HCT116 (cell line): ENCODE measurements around the gene GALNT16. TPM values are rescaled to one million over a fixed set of nuclear protein-coding genes. Genes with fewer than 3 reads are reported as not detected.

Source experiments
- ATAC-seq: fragments of 200-7000 bp; cut with Tn5 transposase; 2 replicates; pipeline ENCODE4 v1.9.1; 2020; ENCODE audit warnings: mild to moderate bottlenecking, moderate library complexity
- BruUV-seq: library from RNA; stranded (reverse); fragments of 400-500 nt; replicated peaks from 2 replicates; lab custom pipeline; 2021; lab: Mats Ljungman, UMichigan
- CTCF ChIA-PET: fragments of 300-600 bp; sonication (Branson Sonifier 250); formaldehyde crosslinking; loops from one replicate; lab custom pipeline; 2021; ENCODE audit warnings: antibody characterized with exemption; lab: Charles Lee
- POLR2A ChIA-PET: fragments of 300-600, 350-600 bp; sonication (Branson Sonifier 250); formaldehyde crosslinking; loops from one replicate; lab custom pipeline; 2021; ENCODE audit warnings: antibody characterized with exemption; lab: Charles Lee
- RAD21 ChIA-PET, 2 experiments: fragments of 300-600 bp; sonication (Branson Sonifier 250); formaldehyde crosslinking; loops; one replicate each; lab custom pipeline; 2023; ENCODE audit warnings: low total read pairs in 2 of 2; ENCODE audit not compliant: uncharacterized antibody in 2 of 2, unreplicated experiment in 2 of 2, low non-redundant PET in 1 of 2; lab: Charles Lee
- DNase-seq: peaks from one replicate; pipeline ENCODE4 v3.0.0-alpha.2; 2010; ENCODE audit warnings: low read depth, low spot score
- H2AFZ ChIP-seq: fragments of 200-600 bp; shearing (Covaris generic), sonication (generic); 2 replicates; pipeline ENCODE4 v1.6.1; 2017; ENCODE audit warnings: low read depth, mixed run types, mixed read lengths, antibody characterized with exemption, low read length; ENCODE audit not compliant: poor library complexity, severe bottlenecking
- H3K27ac ChIP-seq: 2 replicates; pipeline ENCODE4 v1.5.1; 2012; ENCODE audit warnings: low read depth, low read length
- H3K27me3 ChIP-seq: fragments of 200-600 bp; sonication (generic); 2 replicates; pipeline ENCODE4 v1.6.1; 2016; ENCODE audit warnings: mixed run types, low read length, mixed read lengths; ENCODE audit not compliant: insufficient read depth
- H3K36me3 ChIP-seq, 2 experiments: fragments of 200-500 bp in 1 of 2; fragments of 200-600 bp in 1 of 2; sonication (Bioruptor generic) in 1 of 2; sonication (generic) in 1 of 2; 2 replicates each; pipeline versions ENCODE4 v1.5.1 to v1.6.1; 2014 to 2016; ENCODE audit warnings: low read length in 2 of 2, inconsistent platforms in 1 of 2, mixed read lengths in 1 of 2, mixed run types in 1 of 2; ENCODE audit not compliant: insufficient read depth in 2 of 2, control insufficient read depth in 1 of 2
- H3K4me1 ChIP-seq, 2 experiments: fragments of 200-600 bp in 1 of 2; sonication (generic) in 1 of 2; 2 replicates each; pipeline versions ENCODE4 v1.5.1 to v1.6.1; 2012 to 2017; ENCODE audit warnings: low read length in 2 of 2, inconsistent platforms in 1 of 2, mild to moderate bottlenecking in 1 of 2, mixed read lengths in 1 of 2, mixed run types in 1 of 2, moderate library complexity in 1 of 2; ENCODE audit not compliant: insufficient read depth in 2 of 2, control insufficient read depth in 1 of 2
- H3K4me2 ChIP-seq: fragments of 200-600 bp; sonication (generic); 2 replicates; pipeline ENCODE4 v1.6.1; 2017; ENCODE audit warnings: mixed run types, low read length, mixed read lengths
- H3K4me3 ChIP-seq, 2 experiments: fragments of 200-600 bp in 1 of 2; sonication (generic) in 1 of 2; replicated peaks in 1 of 2; 2 replicates each; pipeline ENCODE4 v1.5.1; 2011 to 2016; ENCODE audit warnings: low read length in 2 of 2, control low read depth in 1 of 2, low read depth in 1 of 2, mild to moderate bottlenecking in 1 of 2, mixed read lengths in 1 of 2, mixed run types in 1 of 2
- H3K79me2 ChIP-seq: fragments of 200-600 bp; sonication (generic); 2 replicates; pipeline ENCODE4 v1.6.1; 2017; ENCODE audit warnings: mild to moderate bottlenecking, mixed run types, low read length, moderate library complexity, mixed read lengths; ENCODE audit not compliant: insufficient read depth
- H3K9ac ChIP-seq: fragments of 200-600 bp; sonication (generic); 2 replicates; pipeline ENCODE4 v1.6.1; 2016; ENCODE audit warnings: low read length, mixed read lengths
- H3K9me2 ChIP-seq: fragments of 200-600 bp; sonication (generic), shearing (Covaris generic); 2 replicates; pipeline ENCODE4 v1.6.1; 2017; ENCODE audit warnings: mixed run types, mild to moderate bottlenecking, moderate library complexity; ENCODE audit not compliant: insufficient read depth
- H3K9me3 ChIP-seq, 2 experiments: fragments of 200-500 bp in 1 of 2; fragments of 200-600 bp in 1 of 2; sonication (Bioruptor generic) in 1 of 2; sonication (generic) in 1 of 2; 2 replicates each; pipeline ENCODE4 v1.6.1; 2014 to 2017; ENCODE audit warnings: low read length in 2 of 2, mixed read lengths in 2 of 2, inconsistent platforms in 1 of 2, low read depth in 1 of 2, mild to moderate bottlenecking in 1 of 2, mixed run types in 1 of 2, moderate library complexity in 1 of 2; ENCODE audit not compliant: control insufficient read depth in 1 of 2, insufficient read depth in 1 of 2
- H4K20me1 ChIP-seq: fragments of 200-600 bp; sonication (generic), shearing (Covaris generic); 2 replicates; pipeline ENCODE4 v1.6.1; 2017; ENCODE audit warnings: mixed run types, mild to moderate bottlenecking, moderate library complexity; ENCODE audit not compliant: insufficient read depth
- CBX3 ChIP-seq: IDR thresholded peaks from 2 replicates; pipeline ENCODE4 v1.6.1; 2012; ENCODE audit warnings: low read depth
- SIN3A ChIP-seq: IDR thresholded peaks from 2 replicates; pipeline ENCODE4 v1.6.1; 2012; ENCODE audit warnings: low read depth
- SRF ChIP-seq: IDR thresholded peaks from 2 replicates; pipeline ENCODE4 v1.6.1; 2012; ENCODE audit warnings: low read depth
- TCF7L2 ChIP-seq: IDR thresholded peaks from 2 replicates; pipeline ENCODE4 v1.7.0; 2011; ENCODE audit warnings: borderline replicate concordance, inconsistent platforms; ENCODE audit not compliant: insufficient read depth, insufficient read length; ENCODE audit errors: extremely low read depth
- ZFX ChIP-seq: fragments of 450-650 bp; IDR thresholded peaks from 2 replicates; pipeline ENCODE4 v1.6.1; 2017
- intact Hi-C: fragments of 100-400 bp; cut with micrococcal nuclease; formaldehyde crosslinking; loops from 2 replicates; pipeline ENCODE4 v1.10.0; 2022
- total RNA-seq: library from RNA; stranded (reverse); gene quantifications from one replicate; pipeline ENCODE4 v1.2.1, GENCODE V29; 2021; ENCODE audit not compliant: unreplicated experiment
- TF ChIP-seq, protein P1 (sequence below): IDR thresholded peaks from 2 replicates; pipeline ENCODE4 v1.6.1; 2012
- TF ChIP-seq, protein P2 (sequence below): IDR thresholded peaks from 2 replicates; pipeline ENCODE4 v1.6.1; 2012
- TF ChIP-seq, protein P3 (sequence below): IDR thresholded peaks from 2 replicates; pipeline ENCODE4 v1.6.1; 2011; ENCODE audit warnings: mild to moderate bottlenecking, low read length, moderate library complexity; ENCODE audit not compliant: insufficient replicate concordance; ENCODE audit errors: extremely low read depth

Gene GALNT16
- total RNA-seq, 1 experiment from 2014 or later = 0.32 TPM

DNA sequence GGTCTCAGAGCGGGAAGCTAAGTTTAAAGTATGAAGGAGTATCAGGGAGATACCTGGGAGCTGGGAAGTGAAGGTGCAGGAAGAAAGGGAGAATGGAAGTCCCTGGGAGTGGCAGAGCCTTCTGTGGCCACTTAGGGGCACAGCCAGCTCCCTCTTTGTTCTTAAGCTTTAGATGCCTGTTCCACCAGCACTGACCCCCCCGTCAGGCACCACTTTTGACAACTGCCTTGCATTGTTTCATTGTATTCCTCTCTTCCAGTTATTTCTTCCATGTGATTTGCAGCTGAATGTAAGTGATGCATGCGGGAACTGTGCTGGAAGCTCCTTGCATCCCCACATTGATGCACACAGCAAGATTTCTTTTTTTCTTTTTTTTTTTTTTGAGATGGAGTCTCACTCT, 2.6 kb downstream of the GALNT16 start:
- Histone ChIP-seq H4K20me1 (no peaks in the 10 kb centered on the region), H3K27me3 (peaks cover 10% of the 10 kb centered on the region; the same call in 1 of the 2 replicates), H2AFZ (no peak overlapping the region), H3K9ac (no peak overlapping the region), H3K9me2 (no peaks in the 10 kb centered on the region), H3K79me2 (no peaks in the 10 kb centered on the region), H3K36me3 (no peaks in the 10 kb centered on the region), H3K27ac (no peak overlapping the region), H3K4me3 (no peak overlapping the region), H3K9me3 (no peaks in the 10 kb centered on the region), H3K4me2 (no peak overlapping the region), H3K4me1 (peaks cover 0 to 5% of the 10 kb centered on the region in 2 experiments; a peak in 2 of 4 replicates)
- TF ChIP-seq, protein P1, sequence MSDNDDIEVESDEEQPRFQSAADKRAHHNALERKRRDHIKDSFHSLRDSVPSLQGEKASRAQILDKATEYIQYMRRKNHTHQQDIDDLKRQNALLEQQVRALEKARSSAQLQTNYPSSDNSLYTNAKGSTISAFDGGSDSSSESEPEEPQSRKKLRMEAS = no peak
- TF ChIP-seq TCF7L2 = no peak
- RAD21 ChIA-PET = no interaction called here
- no TSS peak for BruUV-seq
- ATAC-seq (no peak), DNase-seq (no peak)
- POLR2A ChIA-PET = no interaction called here
- CTCF ChIA-PET = interaction anchor here (1.4 kb wide), 1 partner anchor 197 kb away, joined by 5 read pairs; no protein-coding TSS in a partner anchor
- intact Hi-C loops = no loop called here

DNA sequence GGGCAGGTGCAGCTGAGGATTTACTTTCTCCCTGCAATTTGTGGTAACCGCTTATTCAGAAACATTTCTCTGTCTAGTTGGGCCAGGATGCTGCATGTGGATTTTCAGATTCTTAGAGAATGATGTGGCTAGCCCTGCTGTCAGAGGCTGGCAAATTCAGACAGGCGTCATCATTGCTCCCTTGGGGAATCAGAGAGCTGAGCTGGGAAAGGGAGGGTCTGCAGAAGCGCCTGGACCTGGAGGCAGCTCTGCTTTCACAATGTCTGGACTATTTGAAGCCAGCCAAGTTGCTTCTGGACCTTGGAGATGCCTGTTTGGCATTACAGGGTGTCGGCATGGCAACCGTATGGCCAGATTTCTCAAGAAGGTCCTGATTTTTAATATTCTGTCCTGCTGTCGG, 3.4 kb downstream of the GALNT16 start:
- CTCF ChIA-PET = interaction anchor here (1.4 kb wide), 1 partner anchor 196 kb away, joined by 5 read pairs; no protein-coding TSS in a partner anchor

More for the DNA sequence above, 3.4 kb downstream of the GALNT16 start:
- Histone ChIP-seq H3K4me1 (peaks cover 0 to 5% of the 10 kb centered on the region in 2 experiments; a peak in 2 of 4 replicates), H3K9ac (no peak overlapping the region), H3K79me2 (no peaks in the 10 kb centered on the region), H3K4me3 (no peak overlapping the region), H3K4me2 (no peak overlapping the region), H3K9me3 (no peaks in the 10 kb centered on the region), H3K27ac (no peak overlapping the region), H2AFZ (no peak overlapping the region), H3K9me2 (no peaks in the 10 kb centered on the region), H3K36me3 (no peaks in the 10 kb centered on the region), H4K20me1 (no peaks in the 10 kb centered on the region), H3K27me3 (peaks cover 10% of the 10 kb centered on the region; the same call in 1 of the 2 replicates)
- RAD21 ChIA-PET = no interaction called here
- TF ChIP-seq TCF7L2 (no peak), ZFX (no peak), SIN3A (no peak), SRF (no peak), CBX3 (no peak)
- TF ChIP-seq, protein P2, sequence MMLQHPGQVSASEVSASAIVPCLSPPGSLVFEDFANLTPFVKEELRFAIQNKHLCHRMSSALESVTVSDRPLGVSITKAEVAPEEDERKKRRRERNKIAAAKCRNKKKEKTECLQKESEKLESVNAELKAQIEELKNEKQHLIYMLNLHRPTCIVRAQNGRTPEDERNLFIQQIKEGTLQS = no peak
- TF ChIP-seq, protein P1 = no peak
- TF ChIP-seq, protein P3, sequence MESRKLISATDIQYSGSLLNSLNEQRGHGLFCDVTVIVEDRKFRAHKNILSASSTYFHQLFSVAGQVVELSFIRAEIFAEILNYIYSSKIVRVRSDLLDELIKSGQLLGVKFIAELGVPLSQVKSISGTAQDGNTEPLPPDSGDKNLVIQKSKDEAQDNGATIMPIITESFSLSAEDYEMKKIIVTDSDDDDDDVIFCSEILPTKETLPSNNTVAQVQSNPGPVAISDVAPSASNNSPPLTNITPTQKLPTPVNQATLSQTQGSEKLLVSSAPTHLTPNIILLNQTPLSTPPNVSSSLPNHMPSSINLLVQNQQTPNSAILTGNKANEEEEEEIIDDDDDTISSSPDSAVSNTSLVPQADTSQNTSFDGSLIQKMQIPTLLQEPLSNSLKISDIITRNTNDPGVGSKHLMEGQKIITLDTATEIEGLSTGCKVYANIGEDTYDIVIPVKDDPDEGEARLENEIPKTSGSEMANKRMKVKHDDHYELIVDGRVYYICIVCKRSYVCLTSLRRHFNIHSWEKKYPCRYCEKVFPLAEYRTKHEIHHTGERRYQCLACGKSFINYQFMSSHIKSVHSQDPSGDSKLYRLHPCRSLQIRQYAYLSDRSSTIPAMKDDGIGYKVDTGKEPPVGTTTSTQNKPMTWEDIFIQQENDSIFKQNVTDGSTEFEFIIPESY = no peak
- intact Hi-C loops = no loop called here
- POLR2A ChIA-PET = no interaction called here
- no TSS peak for BruUV-seq
- DNase-seq (no peak), ATAC-seq (no peak)
